Measurements from ENCODE around the gene C14orf132. TPM values are rescaled to one million over a fixed set of nuclear protein-coding genes. Genes with fewer than 3 reads are reported as not detected.
"Not testable (repeated sequence)": the region's sequence is repeated elsewhere in the genome, so short reads cannot be mapped to it uniquely, and the experiment has no call there.

C14orf132 gene
- polyA plus RNA-seq, result 1 to 10 TPM; 4.2 to 5.9 TPM

DNA sequence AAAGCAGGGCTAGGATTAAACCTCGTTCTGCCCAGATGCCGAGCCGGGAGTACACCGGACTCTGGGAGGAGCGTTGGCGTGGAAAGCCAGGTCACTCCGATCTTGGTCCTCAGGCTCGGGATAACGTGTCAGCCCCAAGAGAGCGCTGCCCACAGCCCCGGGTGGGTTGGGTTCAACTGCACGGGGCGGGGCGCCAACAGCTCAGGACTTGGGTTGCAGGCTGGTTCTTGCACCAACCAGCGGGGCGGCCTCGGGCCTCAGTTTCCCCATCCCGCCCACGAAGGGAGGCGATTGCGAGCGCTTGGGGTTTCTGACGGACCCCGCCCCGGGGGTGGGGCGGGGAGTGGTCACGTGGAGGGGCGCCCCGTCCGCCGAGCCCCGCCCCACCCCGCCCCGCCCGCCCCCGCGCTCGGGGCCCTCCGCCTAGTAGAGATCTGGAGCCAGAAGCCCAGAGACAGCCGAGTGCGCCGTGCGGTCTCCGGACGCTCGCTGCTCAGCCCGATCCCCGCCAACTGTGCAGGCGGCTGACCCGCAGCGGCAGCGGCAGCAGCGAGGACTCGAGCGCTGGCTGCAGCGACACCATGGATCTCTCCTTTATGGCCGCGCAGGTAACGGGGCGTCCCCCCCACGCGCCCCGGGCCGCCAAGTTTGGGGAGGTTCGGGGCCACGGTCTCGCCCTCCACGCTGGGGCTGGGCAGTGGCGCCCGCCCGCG lies at the start of gene C14orf132:
TSS of gene C14orf132 (plus strand) at position 443 of the 713 bp plus-strand sequence. CDS start at position 582, 139 bp downstream.
- Histone ChIP-seq H3K27ac (ENCODE audit: low read depth in 2 of 2, low read length in 1 of 2) (peak within 1 kb of the TSS; percentile 56 to 76), H3K4me3 (ENCODE audit: low read depth in 1 of 2, low read length in 2 of 2) (peak within 1 kb of the TSS; percentile 58 to 82), H3K27me3 (ENCODE audit: control insufficient read depth in 1 of 2, insufficient read depth in 2 of 2, low read length in 2 of 2) (no peaks in the 10 kb centered on the region), H3K4me1 (ENCODE audit: control insufficient read depth in 2 of 2, insufficient read depth in 2 of 2, low read length in 1 of 2) (peaks cover 3 to 13% of the 10 kb centered on the region in 2 donors), H3K36me3 (ENCODE audit: control insufficient read depth in 2 of 2, insufficient read depth in 2 of 2, low read length in 1 of 2) (no peaks in the 10 kb centered on the region), H3K9me3 (ENCODE audit: control insufficient read depth in 2 of 2, insufficient read depth in 1 of 2, low read depth in 1 of 2, low read length in 1 of 2) (no peaks in the 10 kb centered on the region)
- 1% methylated on average over 55 to 72 of the region's 72 CpGs for whole genome bisulfite sequencing, 2 donors

DNA sequence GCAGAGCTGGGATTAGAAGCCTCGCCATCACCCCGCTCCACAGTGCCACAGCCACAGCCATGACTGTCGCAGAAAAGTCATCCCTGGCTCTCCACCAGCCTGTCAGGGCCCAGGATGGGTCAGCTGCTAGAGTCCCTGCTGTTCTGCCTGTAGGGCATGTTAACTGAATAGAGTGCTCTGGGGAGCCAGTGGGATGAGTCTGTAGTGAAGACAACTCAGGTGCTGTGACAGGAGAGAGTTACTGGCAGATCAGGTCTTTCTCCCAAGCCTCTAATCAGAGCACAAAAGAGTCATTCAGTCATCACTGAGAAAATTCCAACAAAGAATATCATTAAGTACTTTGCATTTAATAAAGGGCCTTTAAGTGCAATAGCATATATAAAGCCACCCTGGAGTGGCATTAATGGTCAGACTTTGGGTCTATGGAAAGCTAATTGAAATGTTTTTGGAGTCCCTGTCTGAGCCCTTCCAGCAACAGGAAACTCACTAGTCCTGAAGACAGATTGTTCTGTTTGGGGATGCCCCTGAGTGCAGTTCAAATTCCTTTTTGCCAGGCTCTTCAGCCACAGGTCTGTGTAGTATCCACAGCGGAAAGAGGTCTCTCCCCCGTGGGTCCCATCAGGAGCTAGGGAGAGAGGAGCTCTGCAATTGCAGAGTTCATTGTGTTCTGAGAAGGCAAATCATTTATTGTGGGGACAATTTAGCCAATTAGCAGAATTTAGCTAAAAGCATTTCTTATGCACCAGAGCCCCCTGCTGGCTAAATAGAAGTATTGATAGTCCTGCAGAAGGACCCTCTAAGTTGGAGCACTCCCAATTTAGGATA lies 45.2 kb upstream of the C14orf132 start:
- 47 to 53% methylated on average over 5 of the region's 5 CpGs for WGBS, 2 donors
- no peaks in the 10 kb centered on the region for H3K4me1 ChIP-seq (ENCODE audit: control insufficient read depth in 2 of 2, insufficient read depth in 2 of 2, low read length in 1 of 2)
- peaks cover 0 to 12% of the 10 kb centered on the region in 2 donors for H3K9me3 ChIP-seq (ENCODE audit: control insufficient read depth in 2 of 2, insufficient read depth in 1 of 2, low read depth in 1 of 2, low read length in 1 of 2)
- H3K36me3 ChIP-seq (ENCODE audit: control insufficient read depth in 2 of 2, insufficient read depth in 2 of 2, low read length in 1 of 2), result no peaks in the 10 kb centered on the region
- H3K27me3 ChIP-seq (ENCODE audit: control insufficient read depth in 1 of 2, insufficient read depth in 2 of 2, low read length in 2 of 2), result no peaks in the 10 kb centered on the region
- H3K27ac ChIP-seq (ENCODE audit: low read depth in 2 of 2, low read length in 1 of 2), result no peak overlapping the region
- H3K4me3 ChIP-seq (ENCODE audit: low read depth in 1 of 2, low read length in 2 of 2), result no peak overlapping the region

DNA sequence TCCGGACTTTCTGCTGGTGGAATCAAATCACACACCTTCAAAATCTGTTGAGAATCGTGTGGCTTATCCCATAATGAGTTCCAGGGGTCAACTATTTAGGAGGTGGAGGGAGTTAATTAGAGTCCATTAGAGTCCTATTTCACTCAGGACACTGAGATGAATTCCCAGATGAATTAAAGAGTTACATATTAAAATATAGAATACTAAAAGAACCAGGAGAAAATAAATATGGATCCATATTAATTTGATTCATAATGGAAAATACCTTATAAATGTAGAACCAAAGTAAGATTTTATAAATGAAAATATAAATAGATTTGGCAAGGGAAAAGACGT lies 44.6 kb upstream of the C14orf132 start:
- peaks cover 0 to 12% of the 10 kb centered on the region in 2 donors for H3K9me3 ChIP-seq (ENCODE audit: control insufficient read depth in 2 of 2, insufficient read depth in 1 of 2, low read depth in 1 of 2, low read length in 1 of 2)
- no peaks in the 10 kb centered on the region for H3K36me3 ChIP-seq (ENCODE audit: control insufficient read depth in 2 of 2, insufficient read depth in 2 of 2, low read length in 1 of 2)
- H3K4me3 ChIP-seq (ENCODE audit: low read depth in 1 of 2, low read length in 2 of 2), result no peak overlapping the region
- no peaks in the 10 kb centered on the region for H3K4me1 ChIP-seq (ENCODE audit: control insufficient read depth in 2 of 2, insufficient read depth in 2 of 2, low read length in 1 of 2)
- H3K27ac ChIP-seq (ENCODE audit: low read depth in 2 of 2, low read length in 1 of 2), result no peak overlapping the region
- 13 to 14% methylated on average over 3 of the region's 3 CpGs for WGBS, 2 donors
- H3K27me3 ChIP-seq (ENCODE audit: control insufficient read depth in 1 of 2, insufficient read depth in 2 of 2, low read length in 2 of 2), result no peaks in the 10 kb centered on the region

DNA sequence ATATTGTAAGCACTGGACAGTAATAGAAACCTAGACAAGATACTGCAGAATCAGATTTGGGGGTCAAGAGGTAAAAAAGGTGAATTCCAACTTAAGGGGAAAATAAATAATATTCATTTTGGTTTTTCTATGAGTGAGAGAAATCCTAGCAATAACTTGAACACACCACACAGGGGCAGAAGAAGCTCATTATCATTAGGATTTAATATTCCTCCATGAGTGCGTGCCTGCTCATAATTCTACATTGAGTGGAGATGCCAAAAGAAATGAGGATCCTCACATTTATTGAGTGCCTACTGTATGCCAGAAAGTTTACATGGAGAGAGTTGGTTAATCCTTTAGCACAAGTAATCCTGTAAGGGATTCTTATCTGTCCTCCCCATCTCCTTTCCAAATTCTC lies 40.5 kb upstream of the C14orf132 start:
- no peaks in the 10 kb centered on the region for H3K36me3 ChIP-seq (ENCODE audit: control insufficient read depth in 2 of 2, insufficient read depth in 2 of 2, low read length in 1 of 2)
- H3K9me3 ChIP-seq (ENCODE audit: control insufficient read depth in 2 of 2, insufficient read depth in 1 of 2, low read depth in 1 of 2, low read length in 1 of 2), result no peaks in the 10 kb centered on the region
- no peaks in the 10 kb centered on the region for H3K27me3 ChIP-seq (ENCODE audit: control insufficient read depth in 1 of 2, insufficient read depth in 2 of 2, low read length in 2 of 2)
- 4 to 6% methylated on average over 1 of the region's 1 CpG for WGBS, 2 donors
- H3K27ac ChIP-seq (ENCODE audit: low read depth in 2 of 2, low read length in 1 of 2), result no peak overlapping the region
- no peak overlapping the region for H3K4me3 ChIP-seq (ENCODE audit: low read depth in 1 of 2, low read length in 2 of 2)
- no peaks in the 10 kb centered on the region for H3K4me1 ChIP-seq (ENCODE audit: control insufficient read depth in 2 of 2, insufficient read depth in 2 of 2, low read length in 1 of 2)

DNA sequence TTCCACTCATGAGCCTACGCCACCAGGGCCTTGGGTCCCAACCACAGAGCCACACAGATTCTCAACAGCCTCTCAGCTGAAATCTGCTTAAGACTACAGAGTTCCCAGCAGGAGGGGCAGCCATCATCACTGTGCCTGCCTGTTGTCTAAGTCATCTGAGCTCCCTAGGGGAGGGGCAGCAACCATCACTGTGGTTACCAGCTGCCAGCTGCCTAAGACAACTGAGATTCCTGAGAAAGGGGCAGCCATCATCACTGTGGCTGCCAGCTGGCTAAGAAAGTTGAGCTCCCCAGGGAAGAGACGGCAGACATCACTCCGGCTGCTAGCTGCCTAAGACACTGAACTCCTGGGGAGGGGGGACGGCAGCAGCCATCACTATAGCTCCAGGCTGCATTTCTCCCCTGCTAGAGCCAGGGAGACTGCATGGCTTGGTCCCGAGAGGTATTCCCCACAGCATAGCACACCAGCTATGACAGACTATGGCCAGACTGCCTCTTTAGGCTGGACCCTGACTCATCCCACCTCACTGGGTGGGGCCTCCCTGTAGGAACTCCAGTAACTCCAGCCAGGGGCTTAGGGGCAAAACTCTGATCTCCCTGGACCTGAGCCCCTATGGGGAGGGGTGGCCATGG lies 37.2 kb upstream of the C14orf132 start:
- H3K36me3 ChIP-seq (ENCODE audit: control insufficient read depth in 2 of 2, insufficient read depth in 2 of 2, low read length in 1 of 2), result no peaks in the 10 kb centered on the region
- 65 to 71% methylated on average over 5 of the region's 5 CpGs for WGBS, 2 donors
- H3K4me3 ChIP-seq (ENCODE audit: low read depth in 1 of 2, low read length in 2 of 2), result no peak overlapping the region
- H3K27me3 ChIP-seq (ENCODE audit: control insufficient read depth in 1 of 2, insufficient read depth in 2 of 2, low read length in 2 of 2), result no peaks in the 10 kb centered on the region
- no peak overlapping the region for H3K27ac ChIP-seq (ENCODE audit: low read depth in 2 of 2, low read length in 1 of 2)
- H3K9me3 ChIP-seq (ENCODE audit: control insufficient read depth in 2 of 2, insufficient read depth in 1 of 2, low read depth in 1 of 2, low read length in 1 of 2), result no peaks in the 10 kb centered on the region
- no peaks in the 10 kb centered on the region for H3K4me1 ChIP-seq (ENCODE audit: control insufficient read depth in 2 of 2, insufficient read depth in 2 of 2, low read length in 1 of 2)

DNA sequence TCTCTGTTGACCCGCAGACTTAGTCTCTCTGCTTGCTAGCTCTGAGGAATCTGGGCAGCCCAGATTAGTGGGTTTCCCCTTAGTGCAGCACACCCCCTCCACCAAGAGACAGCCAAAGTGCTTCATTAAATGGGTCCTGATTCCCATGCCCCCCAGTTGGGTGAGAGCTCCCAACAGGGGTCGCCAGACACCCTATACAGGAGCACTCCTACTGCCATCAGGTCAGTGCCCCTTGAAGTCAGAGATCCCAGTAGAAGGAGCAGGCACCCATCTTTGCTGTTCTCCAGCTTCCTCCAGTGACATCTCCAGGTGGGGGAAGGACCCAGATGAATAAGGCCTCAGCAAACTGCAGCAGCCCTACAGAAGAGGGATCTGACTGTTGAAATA lies 36.7 kb upstream of the C14orf132 start:
- no peaks in the 10 kb centered on the region for H3K36me3 ChIP-seq (ENCODE audit: control insufficient read depth in 2 of 2, insufficient read depth in 2 of 2, low read length in 1 of 2)
- H3K27me3 ChIP-seq (ENCODE audit: control insufficient read depth in 1 of 2, insufficient read depth in 2 of 2, low read length in 2 of 2), result no peaks in the 10 kb centered on the region
- no peaks in the 10 kb centered on the region for H3K9me3 ChIP-seq (ENCODE audit: control insufficient read depth in 2 of 2, insufficient read depth in 1 of 2, low read depth in 1 of 2, low read length in 1 of 2)
- H3K27ac ChIP-seq (ENCODE audit: low read depth in 2 of 2, low read length in 1 of 2), result no peak overlapping the region
- H3K4me1 ChIP-seq (ENCODE audit: control insufficient read depth in 2 of 2, insufficient read depth in 2 of 2, low read length in 1 of 2), result no peaks in the 10 kb centered on the region
- 60 to 74% methylated on average over 2 of the region's 2 CpGs for WGBS, 2 donors
- no peak overlapping the region for H3K4me3 ChIP-seq (ENCODE audit: low read depth in 1 of 2, low read length in 2 of 2)

DNA sequence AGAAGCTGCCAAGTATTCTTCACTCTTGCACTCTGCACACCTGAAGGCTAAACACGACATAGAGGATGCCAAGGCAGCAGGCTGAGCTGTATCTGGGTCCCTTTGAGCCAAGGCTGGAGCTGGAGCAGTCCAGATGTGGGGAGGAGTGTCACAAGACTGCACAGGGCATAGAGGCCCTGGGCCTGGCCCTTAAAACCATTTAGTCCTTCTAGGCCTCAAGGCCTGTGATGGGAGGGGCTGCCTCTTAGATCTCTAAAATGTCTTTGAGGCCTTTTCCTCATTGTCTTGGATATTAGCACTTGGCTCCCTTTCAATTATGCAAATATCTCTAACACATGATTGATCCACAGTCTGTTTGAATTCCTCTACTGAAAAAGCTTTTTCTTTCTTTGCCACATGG lies 28.0 kb upstream of the C14orf132 start:
- Histone ChIP-seq H3K36me3 (ENCODE audit: control insufficient read depth in 2 of 2, insufficient read depth in 2 of 2, low read length in 1 of 2) (no peaks in the 10 kb centered on the region), H3K9me3 (ENCODE audit: control insufficient read depth in 2 of 2, insufficient read depth in 1 of 2, low read depth in 1 of 2, low read length in 1 of 2) (peaks cover 6% of the 10 kb centered on the region in 2 donors), H3K27ac (ENCODE audit: low read depth in 2 of 2, low read length in 1 of 2) (no peak overlapping the region), H3K4me3 (ENCODE audit: low read depth in 1 of 2, low read length in 2 of 2) (no peak overlapping the region), H3K27me3 (ENCODE audit: control insufficient read depth in 1 of 2, insufficient read depth in 2 of 2, low read length in 2 of 2) (no peaks in the 10 kb centered on the region), H3K4me1 (ENCODE audit: control insufficient read depth in 2 of 2, insufficient read depth in 2 of 2, low read length in 1 of 2) (no peaks in the 10 kb centered on the region)
- WGBS, 2 donors, result 65 to 76% methylated on average over 1 of the region's 1 CpG

DNA sequence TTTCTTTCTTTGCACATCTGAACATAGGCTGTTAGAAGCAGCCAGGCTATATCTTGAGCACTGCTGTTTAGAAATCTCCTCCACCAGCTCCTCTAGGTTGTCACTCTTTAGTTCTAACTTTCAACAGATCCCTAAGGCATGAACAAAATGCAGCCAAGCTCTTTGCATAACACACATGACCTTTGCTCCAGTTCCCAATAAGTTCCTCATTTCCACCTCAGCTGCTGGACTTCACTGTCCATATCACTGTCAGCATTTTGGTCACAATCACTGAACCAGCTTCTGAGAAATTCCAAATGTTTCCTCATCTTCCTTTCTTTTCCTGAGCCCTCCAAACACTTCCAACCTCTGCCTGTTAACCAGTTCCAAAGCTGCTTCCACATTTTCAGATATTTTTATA lies 27.6 kb upstream of the C14orf132 start:
- Histone ChIP-seq H3K4me3 (ENCODE audit: low read depth in 1 of 2, low read length in 2 of 2) (no peak overlapping the region), H3K9me3 (ENCODE audit: control insufficient read depth in 2 of 2, insufficient read depth in 1 of 2, low read depth in 1 of 2, low read length in 1 of 2) (peaks cover 6% of the 10 kb centered on the region in 2 donors), H3K27me3 (ENCODE audit: control insufficient read depth in 1 of 2, insufficient read depth in 2 of 2, low read length in 2 of 2) (no peaks in the 10 kb centered on the region), H3K27ac (ENCODE audit: low read depth in 2 of 2, low read length in 1 of 2) (no peak overlapping the region), H3K36me3 (ENCODE audit: control insufficient read depth in 2 of 2, insufficient read depth in 2 of 2, low read length in 1 of 2) (no peaks in the 10 kb centered on the region), H3K4me1 (ENCODE audit: control insufficient read depth in 2 of 2, insufficient read depth in 2 of 2, low read length in 1 of 2) (no peaks in the 10 kb centered on the region)

DNA sequence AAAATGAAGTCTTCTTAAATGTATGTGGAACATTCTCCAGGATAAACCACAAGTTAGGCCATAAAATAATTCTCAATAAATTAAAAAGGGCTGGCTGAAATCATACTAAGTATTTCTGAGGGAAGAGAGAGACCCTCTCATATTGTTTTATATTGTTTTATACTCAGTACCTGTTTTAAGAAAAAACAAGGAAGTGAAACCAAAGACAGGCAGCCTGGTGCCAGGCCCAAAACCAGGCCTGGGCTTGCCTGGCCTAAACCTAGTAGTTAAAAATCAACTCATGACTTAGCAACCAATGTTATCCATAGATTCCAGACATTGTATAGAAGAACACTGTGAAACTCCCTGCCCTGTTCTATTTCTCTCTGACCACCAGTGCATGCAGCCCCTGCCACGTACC lies 26.4 kb upstream of the C14orf132 start:
- not testable (repeated sequence) for H3K36me3 ChIP-seq (ENCODE audit: control insufficient read depth in 2 of 2, insufficient read depth in 2 of 2, low read length in 1 of 2); H3K4me3 ChIP-seq (ENCODE audit: low read depth in 1 of 2, low read length in 2 of 2); H3K4me1 ChIP-seq (ENCODE audit: control insufficient read depth in 2 of 2, insufficient read depth in 2 of 2, low read length in 1 of 2); H3K9me3 ChIP-seq (ENCODE audit: control insufficient read depth in 2 of 2, insufficient read depth in 1 of 2, low read depth in 1 of 2, low read length in 1 of 2); H3K27me3 ChIP-seq (ENCODE audit: control insufficient read depth in 1 of 2, insufficient read depth in 2 of 2, low read length in 2 of 2)
- peak overlapping the region in 1 of 2 donors; percentile 42 for H3K27ac ChIP-seq (ENCODE audit: low read depth in 2 of 2, low read length in 1 of 2)
- WGBS, 2 donors, result 44 to 64% methylated on average over 1 of the region's 1 CpG
